Stimulated activated naive CD4-positive, alpha-beta T cell treated with Interleukin-2 at 50 U/mL for 16 hours (primary cell): ENCODE data around the gene LRRIQ4.
A peak's percentile ranks its signal among the peaks of the same experiment; 100 is the strongest.

Experiments
- DNase-seq: peaks from one replicate; lab custom pipeline; 2025; lab: John Stamatoyannopoulos, UW

Gene LRRIQ4

DNA sequence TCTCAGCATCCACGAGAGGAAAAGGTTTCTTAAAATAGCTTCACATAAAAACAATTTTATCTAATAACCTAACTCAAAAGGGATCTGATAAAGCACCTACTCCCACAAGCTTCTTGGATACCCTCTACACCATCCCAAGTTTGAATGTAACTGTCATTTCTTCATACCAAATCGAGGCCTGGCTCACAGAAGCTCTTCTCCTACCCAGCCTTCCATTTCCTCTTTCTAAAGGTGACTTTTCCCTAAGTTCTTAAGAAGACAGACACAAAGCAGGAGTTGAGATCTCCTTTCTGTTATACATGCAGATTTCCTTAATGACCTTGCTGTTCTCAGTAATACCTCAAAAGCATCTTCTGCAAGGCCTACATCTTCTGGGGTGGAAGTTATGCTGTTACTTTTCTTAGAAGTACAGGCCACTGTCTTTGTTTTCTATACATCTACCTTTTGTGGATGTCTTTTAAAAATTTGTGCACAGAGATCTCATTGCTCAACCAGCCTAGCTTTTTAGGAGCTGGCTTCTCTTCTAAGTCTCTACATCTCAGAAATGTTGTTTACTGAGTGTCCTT, 3.4 kb upstream of the LRRIQ4 start:
- DNase-seq = no peak

DNA sequence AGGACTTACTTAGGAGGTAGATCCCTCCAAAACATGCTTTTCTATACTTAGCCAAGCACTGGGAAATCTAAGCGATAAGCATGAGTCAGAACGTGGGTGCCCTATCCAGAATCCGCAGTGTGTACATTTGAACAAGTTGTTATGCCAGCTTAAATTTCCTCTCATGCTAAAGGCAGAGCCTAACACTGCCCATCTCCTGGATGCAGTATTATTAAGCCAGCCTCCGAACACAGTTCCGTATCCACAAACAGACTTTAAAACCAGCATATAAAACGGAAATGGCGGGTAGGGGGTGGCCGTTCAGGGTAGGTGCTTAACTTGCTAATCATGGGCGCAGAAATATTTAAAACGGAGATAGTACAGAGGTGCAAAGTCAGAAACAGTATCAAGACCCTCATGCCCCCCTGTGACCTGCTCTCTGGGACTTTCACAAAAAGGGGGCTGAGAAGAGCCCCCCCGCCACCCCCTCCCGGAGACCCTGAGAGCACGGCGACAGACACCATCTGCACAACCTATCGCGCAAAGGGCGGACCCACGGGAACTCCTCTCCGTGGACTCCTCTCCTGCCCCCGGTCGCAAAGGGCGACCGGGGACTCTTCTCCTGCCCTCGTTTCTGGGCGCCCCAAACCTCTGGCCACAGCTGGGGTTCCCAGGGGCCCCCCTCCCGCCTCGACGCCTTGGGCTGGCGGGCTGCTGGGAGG, 889 bp upstream of the LRRIQ4 start:
- DNase-seq = no peak

DNA sequence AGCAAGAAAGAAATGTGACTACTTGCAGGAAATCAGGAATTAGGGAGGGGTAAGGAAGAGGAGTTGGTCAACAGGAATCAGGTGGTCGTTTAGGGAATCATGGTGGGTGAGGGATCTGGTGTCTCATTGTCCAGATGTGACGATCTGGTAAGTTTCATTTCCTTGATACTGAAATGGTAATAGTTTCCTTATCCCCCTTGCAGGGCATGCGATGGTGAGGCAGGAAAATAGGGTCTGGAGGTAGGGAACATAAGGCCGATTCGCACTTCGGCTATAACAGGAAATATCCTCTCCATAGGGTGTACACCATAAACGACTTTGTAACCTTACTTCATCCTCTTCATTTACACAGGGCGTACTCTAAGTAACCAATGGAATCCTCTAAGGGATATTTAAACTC, 608 bp downstream of the LRRIQ4 start:
- no peak for DNase-seq

DNA sequence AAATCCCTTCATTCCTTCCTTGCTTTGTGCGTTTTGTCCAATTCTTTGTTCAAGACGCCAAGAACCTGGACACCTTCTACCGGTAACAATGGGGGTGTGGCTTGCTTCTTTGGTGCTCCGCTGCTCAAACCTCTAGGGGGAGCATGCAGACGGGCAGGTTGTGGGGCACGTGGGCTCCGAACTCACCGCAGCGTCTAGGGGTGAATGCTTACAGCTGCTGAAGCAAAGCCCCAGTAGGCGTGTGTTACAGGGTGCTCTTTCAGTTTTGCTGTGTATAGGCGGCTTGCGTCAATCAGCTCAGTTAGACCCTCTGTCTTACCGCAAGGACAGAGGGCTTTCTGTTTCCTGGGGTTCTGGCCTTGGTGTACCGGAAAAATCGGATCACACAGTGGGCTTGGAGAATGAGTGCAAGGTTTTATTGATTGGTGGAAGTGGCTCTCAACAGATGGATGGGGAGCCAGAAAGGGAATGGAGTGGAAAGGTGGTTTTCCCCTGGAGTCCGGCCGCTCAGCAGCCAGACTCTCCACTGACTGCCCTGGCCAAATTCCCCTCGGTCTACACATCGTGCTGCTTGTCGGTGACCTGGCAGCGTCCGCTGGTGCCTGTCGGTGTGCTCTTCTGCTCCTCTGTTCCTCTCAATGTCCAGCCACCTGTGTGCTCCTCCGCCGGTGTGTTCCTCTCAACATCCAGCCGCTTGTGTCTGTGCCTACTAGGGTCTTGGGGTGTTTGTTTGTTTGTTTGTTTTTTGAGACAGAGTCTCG, 1.3 kb downstream of the LRRIQ4 start:
- DNase-seq = peak; percentile 77

DNA sequence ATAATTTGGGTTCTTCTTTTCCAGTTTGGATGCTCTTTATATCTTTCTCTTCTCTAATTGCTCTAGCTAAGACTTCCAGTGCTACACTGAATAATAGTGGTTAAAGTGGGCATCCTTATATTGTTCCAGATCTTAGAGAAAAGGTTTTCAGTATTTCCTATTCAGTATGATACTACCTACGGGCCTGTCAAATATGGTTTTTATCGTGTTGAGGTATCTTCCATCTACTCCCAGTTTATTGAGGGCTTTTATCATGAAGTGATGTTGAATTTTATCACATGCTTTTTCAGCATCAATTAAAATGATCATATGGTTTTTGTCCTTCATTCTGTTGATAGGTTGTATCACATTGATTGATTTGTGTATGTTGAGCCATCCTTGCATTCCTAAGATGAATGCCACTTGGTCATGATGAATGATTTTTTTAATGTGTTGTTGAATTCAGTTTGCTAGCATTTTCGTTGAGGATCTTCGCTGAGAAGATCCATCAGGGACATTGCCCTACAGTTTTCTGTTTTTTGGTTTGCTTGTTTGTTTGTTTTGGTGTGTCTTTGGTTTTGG, 3.0 kb downstream of the LRRIQ4 start:
- DNase-seq = no peak

DNA sequence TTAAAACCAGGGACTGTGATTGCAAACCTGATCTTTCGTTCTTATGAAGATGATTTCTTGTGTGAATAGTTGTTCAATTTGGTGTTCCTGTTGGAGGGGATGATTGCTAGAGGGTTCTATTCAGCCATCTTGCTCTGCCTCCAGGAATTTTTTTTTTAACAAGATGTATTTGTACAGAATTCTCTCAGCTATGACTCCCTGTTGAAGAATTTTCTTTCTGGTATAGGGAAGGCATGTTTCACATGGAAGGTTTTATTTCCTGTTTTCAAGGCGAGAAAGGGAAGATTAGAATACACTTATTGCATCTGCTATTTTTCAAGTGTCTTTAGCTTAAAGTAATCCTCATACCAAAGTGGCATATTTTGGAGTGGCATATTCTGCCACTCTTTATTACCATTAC, 5.6 kb downstream of the LRRIQ4 start:
- no peak for DNase-seq

GRCh38 chr3:169822091-169822490, 9.4 kb downstream of the LRRIQ4 start:
- no peak for DNase-seq

- no peak for DNase-seq
Observed at GRCh38 chr3:169822540-169822939, 9.9 kb downstream of the LRRIQ4 start.

- DNase-seq = no peak
Observed at GRCh38 chr3:169822983-169823382, 10.3 kb downstream of the LRRIQ4 start.

DNA sequence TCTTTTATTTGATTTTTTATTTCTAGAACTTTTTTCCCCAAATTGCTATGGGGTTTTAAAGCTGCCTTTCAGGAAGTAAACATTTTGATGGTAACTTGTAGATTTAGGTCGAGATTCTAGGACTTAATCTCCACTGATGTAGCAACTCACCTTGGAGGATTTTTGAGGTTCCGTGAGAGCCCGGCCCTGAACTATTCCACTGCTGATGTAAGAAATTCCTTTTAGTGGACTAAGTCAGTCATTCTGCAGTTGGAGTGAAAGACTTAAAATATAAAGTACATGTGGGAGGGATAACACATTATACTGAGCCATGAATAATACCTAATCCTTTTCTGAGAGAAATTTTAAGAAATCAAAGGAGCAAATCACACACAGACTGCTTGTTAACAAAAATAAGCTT, 12.6 kb downstream of the LRRIQ4 start:
- no peak for DNase-seq

DNA sequence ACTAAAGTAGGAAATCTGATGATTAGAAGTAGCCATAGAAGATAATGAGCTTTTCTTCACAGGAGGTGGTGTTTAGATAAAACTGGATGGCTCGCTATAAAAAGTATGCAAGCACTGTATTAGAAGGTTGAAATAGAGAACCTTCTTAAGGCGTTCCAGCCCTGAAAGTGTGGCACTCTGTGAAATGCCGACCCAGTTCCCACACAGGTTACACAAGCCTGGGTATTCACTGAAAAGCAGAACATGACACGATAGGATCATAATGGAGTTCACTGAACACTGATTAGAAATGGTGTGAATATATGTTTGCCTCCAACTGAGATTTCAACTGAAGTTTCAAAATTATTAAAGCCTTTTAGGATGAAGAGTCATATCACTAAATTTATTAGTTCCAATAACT, 15.0 kb downstream of the LRRIQ4 start:
- DNase-seq = no peak

- no peak for DNase-seq
Observed at GRCh38 chr3:169835533-169835932, 22.9 kb downstream of the LRRIQ4 start.

DNA sequence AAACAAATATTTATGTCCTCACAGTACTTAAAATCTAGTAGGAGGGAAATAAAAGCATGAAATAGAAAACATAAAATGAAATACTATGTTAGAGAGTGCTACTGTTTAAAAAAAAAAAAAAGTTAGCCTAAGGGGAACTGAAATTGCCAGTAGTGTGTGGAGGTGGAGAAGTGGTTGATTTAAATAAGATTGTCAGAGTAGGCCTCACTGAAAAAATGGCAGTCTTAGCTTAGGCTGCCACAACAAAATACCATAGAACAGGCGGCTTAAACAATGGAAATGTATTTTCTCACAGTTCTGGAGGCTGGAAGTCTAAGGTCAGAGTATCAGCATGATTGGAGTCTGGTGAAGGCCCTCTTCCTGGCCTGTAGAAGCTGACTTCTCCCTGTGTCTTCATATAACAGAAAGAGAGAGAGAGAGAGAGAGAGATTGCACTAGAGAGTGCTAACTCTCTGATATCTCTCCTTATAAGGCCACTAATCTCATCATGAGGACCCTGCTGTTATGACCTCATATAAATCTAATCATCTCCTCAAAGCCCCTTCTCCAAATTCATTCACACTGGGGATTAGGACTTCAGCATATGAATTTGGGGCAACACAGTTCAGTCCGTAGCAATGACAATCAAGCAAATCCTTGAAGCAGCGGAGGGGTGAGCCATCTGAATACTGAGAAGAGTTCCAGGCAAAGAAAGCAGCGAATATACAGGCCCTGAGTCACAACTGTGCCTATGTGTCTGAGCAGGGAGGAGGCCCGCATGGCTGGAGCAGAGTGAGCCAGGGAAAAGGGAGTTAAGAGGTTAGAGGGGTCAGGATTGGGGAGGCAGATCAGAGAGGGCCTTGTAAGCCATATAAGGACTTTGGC, 23.6 kb downstream of the LRRIQ4 start:
- DNase-seq = no peak

- no peak for DNase-seq
Observed at GRCh38 chr3:169836942-169837275, 24.2 kb downstream of the LRRIQ4 start.

- no peak for DNase-seq
Observed at GRCh38 chr3:169838511-169839030, 25.9 kb downstream of the LRRIQ4 start.

DNA sequence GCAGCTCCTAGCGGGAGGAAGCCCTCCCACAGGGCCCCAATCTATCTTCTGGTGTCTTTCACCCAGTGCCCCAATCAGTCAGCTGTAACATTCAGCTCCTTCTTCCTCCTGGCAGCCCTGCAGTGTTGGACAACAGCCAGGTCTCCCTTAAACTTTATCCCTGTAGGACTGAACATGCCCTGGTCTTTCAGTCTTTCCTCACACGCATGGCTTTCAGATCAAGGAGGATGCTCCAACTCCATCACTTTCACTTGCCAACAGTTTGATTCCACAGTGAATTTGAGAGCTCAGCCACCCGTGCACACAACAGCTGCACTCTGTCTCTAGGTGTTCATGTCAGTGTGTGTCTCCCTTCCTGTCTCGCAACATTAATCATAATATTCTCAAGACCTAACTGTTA, 28.5 kb downstream of the LRRIQ4 start:
- DNase-seq = no peak

DNA sequence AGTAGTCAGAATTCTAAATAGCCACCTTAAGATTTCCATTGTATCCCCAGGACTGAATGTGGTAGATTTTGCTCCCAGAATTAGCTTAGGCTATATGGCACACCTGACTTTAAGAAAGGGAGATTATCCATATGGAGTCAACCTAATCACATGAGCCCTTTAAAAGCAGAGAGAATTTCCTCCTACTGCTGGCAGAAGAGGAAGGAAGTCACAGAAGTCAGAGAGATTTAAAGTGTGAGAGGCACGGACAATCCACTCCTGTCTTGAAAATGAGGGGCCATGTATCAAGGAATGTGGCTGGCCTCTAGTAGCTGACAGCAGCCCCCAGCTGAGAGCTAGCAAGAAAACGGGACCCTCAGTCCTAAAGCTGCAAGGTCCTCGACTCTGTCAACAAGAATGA, 30.3 kb downstream of the LRRIQ4 start:
- no peak for DNase-seq

DNA sequence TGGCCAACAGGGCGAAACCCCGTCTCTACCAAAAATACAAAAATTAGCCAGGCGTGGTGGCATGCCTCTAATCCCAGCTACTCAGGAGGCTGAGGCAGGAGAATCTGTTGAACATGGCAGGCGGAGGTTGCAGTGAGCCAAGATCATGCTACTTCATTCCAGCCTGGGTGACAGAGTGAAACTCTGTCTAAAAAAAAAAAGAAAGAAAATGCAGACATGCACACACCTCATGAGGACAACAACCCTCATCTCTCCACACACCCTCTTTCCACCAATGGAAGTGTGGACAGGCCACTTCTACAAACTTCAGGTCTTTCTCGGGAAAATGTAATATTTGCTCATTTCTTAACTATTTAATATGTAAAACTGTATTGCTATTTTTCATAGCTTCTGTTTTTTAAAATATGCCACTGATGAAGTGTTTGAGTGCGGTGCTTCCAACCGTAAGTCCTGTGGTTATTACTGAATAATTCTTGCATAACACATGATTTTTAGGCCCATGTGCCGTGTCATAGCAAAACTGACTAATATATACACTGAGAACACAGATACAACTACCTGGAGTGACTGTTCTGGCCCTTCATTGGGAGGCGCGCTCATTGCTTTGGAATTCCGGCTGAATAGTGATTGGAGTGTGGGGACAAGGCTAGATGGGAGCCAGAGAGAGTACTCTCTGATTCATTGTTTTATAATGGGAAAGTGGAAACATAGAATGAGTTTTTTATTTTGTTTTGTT, 34.0 kb downstream of the LRRIQ4 start:
- no peak for DNase-seq

DNA sequence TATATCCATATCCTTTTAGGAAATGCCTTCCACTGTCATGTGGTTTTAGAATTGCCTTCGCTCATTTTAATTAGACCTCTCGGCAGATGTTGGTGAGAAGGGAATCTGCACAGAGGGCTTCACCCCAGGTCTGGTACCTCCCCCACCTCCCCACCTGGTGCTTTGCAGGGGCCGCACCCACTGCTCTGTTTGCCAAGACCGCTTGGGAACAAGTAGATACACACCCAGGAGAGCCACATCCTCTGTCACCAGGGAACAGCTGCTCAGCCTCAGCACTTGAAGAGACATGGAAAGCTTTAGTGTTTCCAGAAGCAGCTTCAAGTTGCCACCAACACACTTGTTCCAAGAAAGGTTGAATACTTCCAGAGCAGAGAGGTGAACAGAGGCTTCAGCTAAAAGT, 35.2 kb downstream of the LRRIQ4 start:
- no peak for DNase-seq

DNA sequence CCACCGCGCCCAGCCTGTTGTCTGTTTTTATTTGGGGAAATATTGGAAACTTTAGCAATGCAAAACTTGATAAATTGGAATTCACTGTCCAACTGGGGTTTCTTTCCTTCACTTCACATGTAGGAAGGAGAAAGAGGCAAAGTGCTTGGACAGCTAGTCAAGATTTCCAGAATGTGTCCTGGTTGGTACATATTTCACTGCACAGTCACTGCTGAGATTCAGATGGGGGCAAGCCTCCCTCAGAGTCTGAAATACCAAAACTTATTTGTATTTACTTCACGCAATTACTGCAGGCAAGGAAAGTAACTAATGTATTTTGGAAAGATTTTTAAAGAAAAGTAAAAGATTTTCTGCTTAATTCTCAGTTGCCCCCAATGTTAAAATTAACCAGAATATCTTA, 36.1 kb downstream of the LRRIQ4 start:
- DNase-seq = no peak

DNA sequence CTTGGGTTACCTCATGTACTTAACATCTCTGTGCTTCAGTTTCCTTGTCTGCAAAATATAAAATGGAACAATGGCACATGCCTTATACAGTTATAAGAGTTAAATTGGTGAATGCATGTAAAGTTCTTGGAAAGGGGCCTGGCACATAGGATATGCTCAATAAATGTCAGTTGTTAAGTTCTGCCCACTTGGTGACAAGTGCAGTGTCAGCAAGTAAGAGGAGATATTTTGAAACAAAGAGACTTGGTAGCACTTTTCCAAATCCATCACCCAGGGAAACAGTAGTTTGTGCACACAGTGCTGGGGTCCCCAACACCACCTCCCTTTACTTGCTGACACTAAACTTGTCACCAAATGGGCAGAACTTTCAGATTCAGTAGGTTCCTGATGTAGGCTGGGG, 37.9 kb downstream of the LRRIQ4 start:
- no peak for DNase-seq
